ENCODE results near the gene CRYM.
A peak's percentile ranks its signal among the peaks of the same experiment; 100 is the strongest.
"Not testable (repeated sequence)": the region's sequence is repeated elsewhere in the genome, so short reads cannot be mapped to it uniquely, and the experiment has no call there.

The CRYM gene

GRCh38 chr16:21300309-21301167 is 22.4 kb upstream of the CRYM start:
- Mint-ChIP-seq H3K27ac (no peak overlapping the region), H3K4me3 (peak overlapping the region; percentile 89), H3K36me3 (ENCODE audit: low read depth) (peaks cover 2% of the 10 kb centered on the region), H3K4me1 (ENCODE audit: low read depth) (peaks cover 17% of the 10 kb centered on the region), H3K9me3 (no peaks in the 10 kb centered on the region), H3K27me3 (ENCODE audit: low read depth) (peaks cover 62% of the 10 kb centered on the region)

- not testable (repeated sequence) for H3K4me1 Mint-ChIP-seq (ENCODE audit: low read depth); H3K27ac Mint-ChIP-seq; H3K4me3 Mint-ChIP-seq; H3K36me3 Mint-ChIP-seq (ENCODE audit: low read depth); H3K9me3 Mint-ChIP-seq
- H3K27me3 Mint-ChIP-seq (ENCODE audit: low read depth) = peaks cover 67% of the 10 kb centered on the region
Observed at GRCh38 chr16:21289789-21290188, 11.7 kb upstream of the CRYM start.

- Mint-ChIP-seq H3K27me3 (ENCODE audit: low read depth) (peaks cover 61% of the 10 kb centered on the region), H3K4me1 (ENCODE audit: low read depth) (peaks cover 2% of the 10 kb centered on the region), H3K4me3 (no peak overlapping the region), H3K36me3 (ENCODE audit: low read depth) (peaks cover 2% of the 10 kb centered on the region), H3K27ac (no peak overlapping the region), H3K9me3 (peaks cover 2% of the 10 kb centered on the region)
Observed at GRCh38 chr16:21285314-21285713, 7.2 kb upstream of the CRYM start.

- Mint-ChIP-seq H3K9me3 (peaks cover 2% of the 10 kb centered on the region), H3K4me3 (peak overlapping the region; percentile 27), H3K27ac (no peak overlapping the region), H3K4me1 (ENCODE audit: low read depth) (peaks cover 2% of the 10 kb centered on the region), H3K27me3 (ENCODE audit: low read depth) (peaks cover 65% of the 10 kb centered on the region), H3K36me3 (ENCODE audit: low read depth) (peaks cover 2% of the 10 kb centered on the region)
Observed at GRCh38 chr16:21284414-21284813, 6.3 kb upstream of the CRYM start.

- H3K9me3 Mint-ChIP-seq = peaks cover 2% of the 10 kb centered on the region
- peaks cover 66% of the 10 kb centered on the region for H3K27me3 Mint-ChIP-seq (ENCODE audit: low read depth)
- peaks cover 2% of the 10 kb centered on the region for H3K4me1 Mint-ChIP-seq (ENCODE audit: low read depth)
- H3K4me3 Mint-ChIP-seq = no peak overlapping the region
- no peak overlapping the region for H3K27ac Mint-ChIP-seq
- H3K36me3 Mint-ChIP-seq (ENCODE audit: low read depth) = peaks cover 2% of the 10 kb centered on the region
Observed at GRCh38 chr16:21283521-21284289, 5.6 kb upstream of the CRYM start.

GRCh38 chr16:21281698-21282389 is 3.8 kb upstream of the CRYM start:
- no peak overlapping the region for H3K4me3 Mint-ChIP-seq
- peaks cover 2% of the 10 kb centered on the region for H3K36me3 Mint-ChIP-seq (ENCODE audit: low read depth)
- H3K27me3 Mint-ChIP-seq (ENCODE audit: low read depth) = peaks cover 72% of the 10 kb centered on the region
- no peak overlapping the region for H3K27ac Mint-ChIP-seq
- H3K9me3 Mint-ChIP-seq = no peaks in the 10 kb centered on the region
- peaks cover 2% of the 10 kb centered on the region for H3K4me1 Mint-ChIP-seq (ENCODE audit: low read depth)

GRCh38 chr16:21279501-21279900 is 1.4 kb upstream of the CRYM start:
- peaks cover 2% of the 10 kb centered on the region for H3K36me3 Mint-ChIP-seq (ENCODE audit: low read depth)
- H3K4me1 Mint-ChIP-seq (ENCODE audit: low read depth) = peaks cover 2% of the 10 kb centered on the region
- H3K27me3 Mint-ChIP-seq (ENCODE audit: low read depth) = peaks cover 75% of the 10 kb centered on the region
- H3K27ac Mint-ChIP-seq = no peak overlapping the region
- H3K9me3 Mint-ChIP-seq = no peaks in the 10 kb centered on the region
- H3K4me3 Mint-ChIP-seq = no peak overlapping the region

GRCh38 chr16:21277045-21277926 is 804 bp downstream of the CRYM start:
- H3K27me3 Mint-ChIP-seq (ENCODE audit: low read depth) = peaks cover 73% of the 10 kb centered on the region
- H3K9me3 Mint-ChIP-seq = no peaks in the 10 kb centered on the region
- no peaks in the 10 kb centered on the region for H3K36me3 Mint-ChIP-seq (ENCODE audit: low read depth)
- no peaks in the 10 kb centered on the region for H3K4me1 Mint-ChIP-seq (ENCODE audit: low read depth)
- no peak overlapping the region for H3K4me3 Mint-ChIP-seq
- no peak overlapping the region for H3K27ac Mint-ChIP-seq

- H3K27ac Mint-ChIP-seq = no peak overlapping the region
- no peak overlapping the region for H3K4me3 Mint-ChIP-seq
- H3K4me1 Mint-ChIP-seq (ENCODE audit: low read depth) = no peaks in the 10 kb centered on the region
- H3K9me3 Mint-ChIP-seq = no peaks in the 10 kb centered on the region
- H3K27me3 Mint-ChIP-seq (ENCODE audit: low read depth) = peaks cover 64% of the 10 kb centered on the region
- H3K36me3 Mint-ChIP-seq (ENCODE audit: low read depth) = no peaks in the 10 kb centered on the region
Observed at GRCh38 chr16:21276090-21276489, 2.0 kb downstream of the CRYM start.

GRCh38 chr16:21275529-21275928 is 2.6 kb downstream of the CRYM start:
- H3K27me3 Mint-ChIP-seq (ENCODE audit: low read depth) = peaks cover 62% of the 10 kb centered on the region

GRCh38 chr16:21274172-21274726 is 3.8 kb downstream of the CRYM start:
- no peaks in the 10 kb centered on the region for H3K9me3 Mint-ChIP-seq

More at GRCh38 chr16:21275529-21275928, 2.6 kb downstream of the CRYM start:
- no peaks in the 10 kb centered on the region for H3K36me3 Mint-ChIP-seq (ENCODE audit: low read depth)
- no peaks in the 10 kb centered on the region for H3K9me3 Mint-ChIP-seq
- no peak overlapping the region for H3K27ac Mint-ChIP-seq
- H3K4me1 Mint-ChIP-seq (ENCODE audit: low read depth) = no peaks in the 10 kb centered on the region
- H3K4me3 Mint-ChIP-seq = no peak overlapping the region

GRCh38 chr16:21272763-21273162 is 5.3 kb downstream of the CRYM start:
- H3K36me3 Mint-ChIP-seq (ENCODE audit: low read depth); H3K4me1 Mint-ChIP-seq (ENCODE audit: low read depth); H3K4me3 Mint-ChIP-seq; H3K27ac Mint-ChIP-seq; H3K9me3 Mint-ChIP-seq: not testable (repeated sequence)
- peaks cover 37% of the 10 kb centered on the region for H3K27me3 Mint-ChIP-seq (ENCODE audit: low read depth)

More at GRCh38 chr16:21274172-21274726, 3.8 kb downstream of the CRYM start:
- H3K27me3 Mint-ChIP-seq (ENCODE audit: low read depth) = peaks cover 52% of the 10 kb centered on the region
- no peaks in the 10 kb centered on the region for H3K4me1 Mint-ChIP-seq (ENCODE audit: low read depth)
- H3K4me3 Mint-ChIP-seq = no peak overlapping the region
- H3K36me3 Mint-ChIP-seq (ENCODE audit: low read depth) = no peaks in the 10 kb centered on the region
- H3K27ac Mint-ChIP-seq = no peak overlapping the region

GRCh38 chr16:21272253-21272652 is 5.8 kb downstream of the CRYM start:
- no peak overlapping the region for H3K4me3 Mint-ChIP-seq
- no peaks in the 10 kb centered on the region for H3K36me3 Mint-ChIP-seq (ENCODE audit: low read depth)
- H3K27me3 Mint-ChIP-seq (ENCODE audit: low read depth) = peaks cover 32% of the 10 kb centered on the region
- H3K9me3 Mint-ChIP-seq = no peaks in the 10 kb centered on the region
- no peak overlapping the region for H3K27ac Mint-ChIP-seq
- H3K4me1 Mint-ChIP-seq (ENCODE audit: low read depth) = no peaks in the 10 kb centered on the region
